Heart left ventricle (tissue), 13 donors: ENCODE measurements around the gene SMIM14.

ENCODE experiments used
- POLR2A ChIP-seq, 2 donors: fragments of 450-650 bp; IDR thresholded peaks; one replicate each; pipeline ENCODE4 v1.6.1; 2017; ENCODE audit warnings: antibody characterized with exemption in 2 of 2, mild to moderate bottlenecking in 2 of 2, moderate library complexity in 2 of 2
- TF ChIP-seq, protein P1 (sequence below), 12 donors: fragments of 200-600 bp; sonication (generic) in 4 of 12; IDR thresholded peaks; one replicate each; pipeline versions ENCODE4 v1.5.0 to v1.8.0; 2018 to 2022; ENCODE audit warnings: antibody characterized with exemption in 12 of 12, mild to moderate bottlenecking in 5 of 12
- donor health status: ischemic (EF 13 %, LVEDD 7.1; RV severe dilation, severe dysfunction).
- donor health status: DM: no; HTN: yes; CAD: no.
- donor health status: DM: no; HTN: no; CAD: no.
- donor health status: ischemic (EF 25% LVEDD 6.9; RV normal size, moderate dysfunction).
- donor health status: ischemic (EF 25% LVEDD 5.7; RV mildly dilated, moderate dysfunction).
- donor health status: ischemic (EF 35%, LVEDD 5.7; RV mildly dilated, moderate dysfunction).
- donor health status: nonischemic (EF 11% LVEDD 7.7; RV severe dilation, severe dysfunction).
- donor health status: DM: yes; HTN: yes; CAD: no.
- donor health status: PGD.
- donor health status: ischemic (EF 29% LVEDD 5.4; RV normal size, mild dysfunction).
- donor health status: nonischemic (EF 23%, LVEDD 6.1; RV moderate dilation, normal function).

DNA sequence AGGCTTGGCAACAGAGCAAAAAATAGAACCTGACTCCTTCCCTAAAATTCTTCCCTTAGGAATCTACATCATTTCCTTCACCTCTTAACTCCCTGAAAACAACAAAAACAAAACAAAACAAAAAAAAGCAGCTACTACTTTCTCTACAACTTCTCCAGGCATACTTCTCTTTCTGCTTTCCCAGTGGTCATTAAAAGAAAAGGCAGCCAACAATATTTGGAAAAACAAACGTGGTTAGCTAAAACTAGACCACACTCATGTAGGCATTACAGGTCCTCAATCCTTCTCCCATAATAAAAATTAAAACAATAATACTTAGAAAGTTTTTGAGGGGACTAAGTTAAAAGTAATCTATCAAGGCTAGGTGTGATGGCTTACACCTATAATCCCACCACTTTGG, 29.0 kb upstream of the SMIM14 start:
- TF ChIP-seq, protein P1, sequence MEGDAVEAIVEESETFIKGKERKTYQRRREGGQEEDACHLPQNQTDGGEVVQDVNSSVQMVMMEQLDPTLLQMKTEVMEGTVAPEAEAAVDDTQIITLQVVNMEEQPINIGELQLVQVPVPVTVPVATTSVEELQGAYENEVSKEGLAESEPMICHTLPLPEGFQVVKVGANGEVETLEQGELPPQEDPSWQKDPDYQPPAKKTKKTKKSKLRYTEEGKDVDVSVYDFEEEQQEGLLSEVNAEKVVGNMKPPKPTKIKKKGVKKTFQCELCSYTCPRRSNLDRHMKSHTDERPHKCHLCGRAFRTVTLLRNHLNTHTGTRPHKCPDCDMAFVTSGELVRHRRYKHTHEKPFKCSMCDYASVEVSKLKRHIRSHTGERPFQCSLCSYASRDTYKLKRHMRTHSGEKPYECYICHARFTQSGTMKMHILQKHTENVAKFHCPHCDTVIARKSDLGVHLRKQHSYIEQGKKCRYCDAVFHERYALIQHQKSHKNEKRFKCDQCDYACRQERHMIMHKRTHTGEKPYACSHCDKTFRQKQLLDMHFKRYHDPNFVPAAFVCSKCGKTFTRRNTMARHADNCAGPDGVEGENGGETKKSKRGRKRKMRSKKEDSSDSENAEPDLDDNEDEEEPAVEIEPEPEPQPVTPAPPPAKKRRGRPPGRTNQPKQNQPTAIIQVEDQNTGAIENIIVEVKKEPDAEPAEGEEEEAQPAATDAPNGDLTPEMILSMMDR (IDR thresholded peaks at IDR 0.05), result no peak
- TF ChIP-seq POLR2A (IDR thresholded peaks at IDR 0.05), result no peak
